Vagina (tissue), 2 donors: Measurements from ENCODE around the gene SEMA3D. TPM values are rescaled to one million over a fixed set of nuclear protein-coding genes. Genes with fewer than 3 reads are reported as not detected.

Experiments
- DNase-seq, 2 donors: peaks; one replicate each; pipeline ENCODE4 v3.0.0-alpha.2; 2017; ENCODE audit errors: extremely low spot score in 2 of 2
- H3K27ac ChIP-seq: fragments of 200-600 bp; sonication (generic); one replicate; pipeline ENCODE4 v1.5.1; 2019
- H3K27me3 ChIP-seq: fragments of 200-600 bp; sonication (generic); one replicate; pipeline ENCODE4 v1.5.1; 2019
- H3K36me3 ChIP-seq, 2 donors: fragments of 200-600 bp; sonication (generic); one replicate each; pipeline ENCODE4 v1.5.1; 2017 to 2019
- H3K4me1 ChIP-seq: fragments of 200-600 bp; sonication (generic); one replicate; pipeline ENCODE4 v1.5.1; 2019
- H3K4me3 ChIP-seq, 2 donors: fragments of 200-600 bp; sonication (generic); 1 replicate in 1 of 2; 2 replicates in 1 of 2; pipeline ENCODE4 v1.5.1; 2016 to 2019
- H3K9me3 ChIP-seq: fragments of 200-600 bp; sonication (generic); one replicate; pipeline ENCODE4 v1.5.1; 2019
- POLR2A ChIP-seq, 2 donors: fragments of 450-650 bp; IDR thresholded peaks; one replicate each; pipeline ENCODE4 v1.6.1; 2017; ENCODE audit warnings: antibody characterized with exemption in 2 of 2, mild to moderate bottlenecking in 2 of 2, moderate library complexity in 2 of 2
- POLR2AphosphoS5 ChIP-seq, 2 donors: sonication (generic); formaldehyde crosslinking; IDR thresholded peaks; one replicate each; pipeline ENCODE4 v1.9.0; 2017; ENCODE audit warnings: antibody characterized with exemption in 2 of 2, mild to moderate bottlenecking in 2 of 2, low read depth in 1 of 2; ENCODE audit not compliant: insufficient read depth in 1 of 2
- intact Hi-C: fragments of 100-400 bp; cut with DNase I; formaldehyde crosslinking; loops from one replicate; pipeline ENCODE4 v1.15.1; 2023
- total RNA-seq: library from RNA; depleted of rRNA; stranded (reverse); fragments of >200 nt; gene quantifications from one replicate; pipeline ENCODE4 v1.2.3, GENCODE V29; 2016
- TF ChIP-seq, protein P1 (sequence below), 3 experiments: fragments of 450-650 bp in 2 of 3; fragments of 200-600 bp in 1 of 3; sonication (generic) in 1 of 3; IDR thresholded peaks; one replicate each; pipeline ENCODE4 v1.5.1; 2017 to 2019; ENCODE audit warnings: antibody characterized with exemption in 3 of 3, mild to moderate bottlenecking in 2 of 3, moderate library complexity in 2 of 3

The SEMA3D gene
- total RNA-seq, 1 donor from 2014 or later, result 2.2 TPM

DNA sequence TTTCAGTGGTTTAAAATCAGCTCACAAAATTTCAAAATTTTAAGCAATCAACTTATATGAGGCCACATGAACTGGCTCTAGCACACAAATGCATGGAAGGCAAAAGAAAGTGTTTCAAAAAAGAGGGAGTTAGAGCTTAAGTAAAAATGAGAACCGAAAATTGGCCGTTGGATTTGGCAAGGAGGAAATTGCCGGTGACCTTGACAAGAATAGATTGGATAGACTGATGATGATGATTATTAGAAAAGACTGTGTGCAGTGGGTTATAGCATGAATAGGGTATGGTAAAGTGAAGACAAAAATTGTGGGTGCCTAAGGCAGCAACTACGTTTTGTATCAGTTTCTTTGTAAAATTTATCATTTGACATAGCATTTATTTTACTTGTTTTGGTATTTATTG lies 175.7 kb downstream of the SEMA3D start:
- H3K27me3 ChIP-seq, result no peaks in the 10 kb centered on the region
- H3K9me3 ChIP-seq, result no peaks in the 10 kb centered on the region
- H3K36me3 ChIP-seq, result no peaks in the 10 kb centered on the region
- no peak overlapping the region for H3K27ac ChIP-seq
- intact Hi-C loops, result no loop called here
- TF ChIP-seq POLR2A (IDR thresholded peaks at IDR 0.05), result no peak
- TF ChIP-seq, protein P1, sequence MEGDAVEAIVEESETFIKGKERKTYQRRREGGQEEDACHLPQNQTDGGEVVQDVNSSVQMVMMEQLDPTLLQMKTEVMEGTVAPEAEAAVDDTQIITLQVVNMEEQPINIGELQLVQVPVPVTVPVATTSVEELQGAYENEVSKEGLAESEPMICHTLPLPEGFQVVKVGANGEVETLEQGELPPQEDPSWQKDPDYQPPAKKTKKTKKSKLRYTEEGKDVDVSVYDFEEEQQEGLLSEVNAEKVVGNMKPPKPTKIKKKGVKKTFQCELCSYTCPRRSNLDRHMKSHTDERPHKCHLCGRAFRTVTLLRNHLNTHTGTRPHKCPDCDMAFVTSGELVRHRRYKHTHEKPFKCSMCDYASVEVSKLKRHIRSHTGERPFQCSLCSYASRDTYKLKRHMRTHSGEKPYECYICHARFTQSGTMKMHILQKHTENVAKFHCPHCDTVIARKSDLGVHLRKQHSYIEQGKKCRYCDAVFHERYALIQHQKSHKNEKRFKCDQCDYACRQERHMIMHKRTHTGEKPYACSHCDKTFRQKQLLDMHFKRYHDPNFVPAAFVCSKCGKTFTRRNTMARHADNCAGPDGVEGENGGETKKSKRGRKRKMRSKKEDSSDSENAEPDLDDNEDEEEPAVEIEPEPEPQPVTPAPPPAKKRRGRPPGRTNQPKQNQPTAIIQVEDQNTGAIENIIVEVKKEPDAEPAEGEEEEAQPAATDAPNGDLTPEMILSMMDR (IDR thresholded peaks at IDR 0.05), result no peak
- no peak for TF ChIP-seq POLR2AphosphoS5 (IDR thresholded peaks at IDR 0.05; ENCODE audit: insufficient read depth in 1 of 2, low read depth in 1 of 2)
- no peaks in the 10 kb centered on the region for H3K4me1 ChIP-seq
- no peak overlapping the region for H3K4me3 ChIP-seq
- no peak for DNase-seq

DNA sequence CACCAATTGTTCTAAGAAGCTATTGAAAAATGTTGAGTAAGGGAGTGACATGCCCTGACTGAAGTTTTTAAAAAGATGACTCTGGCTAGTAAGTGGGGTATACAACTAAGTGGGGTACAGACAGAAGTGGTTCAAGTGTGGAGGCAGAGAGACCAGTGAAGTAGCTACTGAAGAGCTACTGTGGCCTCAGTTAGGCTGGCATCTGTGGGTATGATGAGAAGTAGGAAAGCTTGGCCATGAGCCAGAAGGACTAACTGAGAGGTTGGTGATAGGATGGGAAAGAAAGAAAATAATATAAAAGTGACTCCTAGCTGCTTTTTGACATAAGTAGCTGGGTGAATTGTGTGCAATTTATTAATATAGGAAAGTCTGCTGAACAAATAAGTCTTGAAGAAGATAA lies 176.6 kb downstream of the SEMA3D start:
- Histone ChIP-seq H3K4me1 (no peaks in the 10 kb centered on the region), H3K9me3 (no peaks in the 10 kb centered on the region), H3K27me3 (no peaks in the 10 kb centered on the region), H3K27ac (no peak overlapping the region), H3K4me3 (no peak overlapping the region), H3K36me3 (no peaks in the 10 kb centered on the region)
- no peak for TF ChIP-seq POLR2AphosphoS5 (IDR thresholded peaks at IDR 0.05; ENCODE audit: insufficient read depth in 1 of 2, low read depth in 1 of 2)
- TF ChIP-seq POLR2A (IDR thresholded peaks at IDR 0.05), result no peak
- TF ChIP-seq, protein P1 (IDR thresholded peaks at IDR 0.05), result no peak
- DNase-seq, result no peak
- intact Hi-C loops, result no loop called here

DNA sequence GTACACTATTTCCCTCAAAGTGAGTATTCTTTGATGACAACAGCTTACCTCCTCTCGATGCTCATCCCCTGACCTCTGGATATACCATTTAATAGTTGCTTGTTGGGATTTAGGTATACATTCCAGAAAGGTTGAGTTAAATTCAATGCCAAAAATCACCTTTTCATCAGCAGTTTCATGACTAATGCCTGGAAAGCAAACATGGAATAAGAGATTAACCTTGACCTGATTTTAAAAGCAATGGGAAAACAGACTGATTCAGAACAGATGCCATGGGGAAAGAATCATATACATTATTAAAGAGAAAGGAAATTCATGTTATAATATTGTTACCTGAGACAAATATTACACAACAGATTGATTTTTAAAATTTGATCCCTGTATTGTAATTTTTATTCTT lies 180.1 kb downstream of the SEMA3D start:
- no peak for DNase-seq
- intact Hi-C loops, result no loop called here
- H3K9me3 ChIP-seq, result no peaks in the 10 kb centered on the region
- no peaks in the 10 kb centered on the region for H3K36me3 ChIP-seq
- no peak overlapping the region for H3K27ac ChIP-seq
- no peaks in the 10 kb centered on the region for H3K4me1 ChIP-seq
- H3K27me3 ChIP-seq, result no peaks in the 10 kb centered on the region
- no peak overlapping the region for H3K4me3 ChIP-seq
- TF ChIP-seq POLR2A (IDR thresholded peaks at IDR 0.05) (no peak), POLR2AphosphoS5 (IDR thresholded peaks at IDR 0.05; ENCODE audit: insufficient read depth in 1 of 2, low read depth in 1 of 2) (no peak)
- TF ChIP-seq, protein P1 (IDR thresholded peaks at IDR 0.05), result no peak

DNA sequence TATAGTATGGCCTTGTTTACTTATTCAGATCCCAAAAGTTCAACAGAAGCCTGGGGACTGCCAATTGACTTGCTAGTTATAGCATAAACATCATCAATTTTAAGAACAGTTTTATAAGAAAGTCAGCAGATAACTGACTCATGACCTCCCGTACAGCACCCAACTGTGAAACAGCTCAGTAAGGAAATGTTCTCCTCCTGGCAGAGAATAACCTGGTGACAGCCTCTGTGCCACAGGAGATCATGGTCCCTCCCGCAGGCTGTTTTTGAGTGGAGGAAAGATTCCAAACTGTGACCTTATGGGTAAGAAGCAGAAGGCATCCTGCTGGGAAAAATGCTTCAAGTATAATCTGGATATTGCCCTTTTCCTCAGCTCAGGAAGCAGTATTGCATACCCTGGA lies 182.5 kb downstream of the SEMA3D start:
- intact Hi-C loops, result no loop called here
- Histone ChIP-seq H3K4me3 (no peak overlapping the region), H3K27me3 (no peaks in the 10 kb centered on the region), H3K4me1 (no peaks in the 10 kb centered on the region), H3K36me3 (no peaks in the 10 kb centered on the region), H3K27ac (no peak overlapping the region), H3K9me3 (no peaks in the 10 kb centered on the region)
- no peak for DNase-seq
- TF ChIP-seq POLR2AphosphoS5 (IDR thresholded peaks at IDR 0.05; ENCODE audit: insufficient read depth in 1 of 2, low read depth in 1 of 2), result no peak
- TF ChIP-seq POLR2A (IDR thresholded peaks at IDR 0.05), result no peak
- TF ChIP-seq, protein P1 (IDR thresholded peaks at IDR 0.05), result no peak

DNA sequence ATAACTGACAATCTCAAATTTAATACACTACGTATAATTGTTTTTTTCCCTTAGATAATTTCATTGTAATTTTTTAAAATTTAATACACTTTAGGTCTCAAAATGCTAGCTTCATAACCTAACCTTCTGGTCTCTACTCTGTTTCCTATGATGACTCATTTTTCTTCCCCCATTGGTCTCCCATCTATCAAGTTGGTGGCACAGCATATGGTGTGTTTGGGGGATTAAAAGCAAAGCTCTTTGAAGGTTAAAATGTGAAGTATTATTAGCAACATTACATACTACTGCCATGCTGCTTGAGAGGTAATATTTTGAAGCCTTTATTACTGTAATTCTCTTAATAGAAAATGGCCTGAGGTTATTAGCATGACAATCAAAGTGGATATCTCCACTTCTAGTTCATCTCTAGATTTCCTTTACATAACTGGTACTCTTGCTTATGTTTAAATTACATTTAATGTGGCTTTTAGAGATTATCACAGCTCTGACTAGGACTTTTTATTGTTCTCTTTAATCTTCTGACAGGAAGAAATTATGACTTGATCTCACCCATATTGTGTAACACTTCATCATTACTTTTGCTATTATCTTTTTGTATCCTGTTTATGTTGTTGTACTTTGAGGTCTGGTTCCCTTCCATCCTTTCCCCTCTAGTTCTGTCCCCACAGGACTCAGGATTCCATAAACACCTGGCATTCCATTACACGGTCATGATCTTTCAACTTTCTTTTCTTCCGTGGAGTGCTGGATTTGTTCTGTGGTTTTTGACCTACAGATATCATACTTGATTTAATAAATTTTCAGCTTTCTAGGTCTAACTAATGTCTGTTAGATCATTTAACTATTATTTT lies 185.1 kb downstream of the SEMA3D start:
- DNase-seq, result no peak
- TF ChIP-seq POLR2A (IDR thresholded peaks at IDR 0.05) (no peak), POLR2AphosphoS5 (IDR thresholded peaks at IDR 0.05; ENCODE audit: insufficient read depth in 1 of 2, low read depth in 1 of 2) (no peak)
- TF ChIP-seq, protein P1 (IDR thresholded peaks at IDR 0.05), result no peak
- no peaks in the 10 kb centered on the region for H3K36me3 ChIP-seq
- no peaks in the 10 kb centered on the region for H3K4me1 ChIP-seq
- intact Hi-C loops, result no loop called here
- no peaks in the 10 kb centered on the region for H3K9me3 ChIP-seq
- no peaks in the 10 kb centered on the region for H3K27me3 ChIP-seq
- no peak overlapping the region for H3K4me3 ChIP-seq
- H3K27ac ChIP-seq, result no peak overlapping the region
